ENCODE data around the gene CALCOCO1. TPM values are rescaled to one million over a fixed set of nuclear protein-coding genes. Genes with fewer than 3 reads are reported as not detected.
A peak's percentile ranks its signal among the peaks of the same experiment; 100 is the strongest.

The CALCOCO1 gene
- total and polyA plus RNA-seq, 2 of the 8 experiments (the other 6 are each of a cell fraction or from before 2014, with no cell fraction given), result 20.3 to 39.3 TPM

DNA sequence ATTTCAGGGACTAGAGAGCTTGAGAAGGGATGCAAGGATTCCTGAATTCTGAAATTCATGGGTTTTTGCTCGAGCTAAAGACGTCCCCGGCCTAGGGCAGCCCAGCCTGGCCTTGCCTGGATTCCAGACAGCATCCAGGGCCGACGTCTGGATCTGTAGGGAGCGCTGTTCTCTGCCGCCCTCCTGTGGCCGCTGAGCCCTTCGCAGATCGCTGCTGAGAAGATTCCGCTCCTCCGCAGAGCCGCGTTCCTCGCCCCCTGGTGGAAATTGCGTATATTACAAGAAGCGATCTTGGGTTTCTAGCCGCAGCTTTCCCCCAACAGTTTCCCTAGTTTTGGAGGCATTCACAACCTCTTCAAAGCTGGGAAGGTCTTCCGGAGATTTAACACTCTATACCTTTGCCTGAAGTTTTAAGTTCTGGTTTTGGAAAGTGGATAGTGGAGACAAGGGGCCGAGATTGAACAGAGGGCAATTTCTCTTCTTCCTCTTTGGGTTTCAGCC, 19.4 kb upstream of the CALCOCO1 start:
- Histone ChIP-seq H2BK15ac (ENCODE audit: low read length) (no peak overlapping the region), H3K18ac (ENCODE audit: extremely low read depth, low read length) (no peak overlapping the region), H3K9ac (replicated peaks in 1 of 4; ENCODE audit: extremely low read depth in 1 of 4, low read depth in 3 of 4, low read length in 3 of 4) (no peak overlapping the region), H3K79me1 (ENCODE audit: low read depth, low read length) (no peaks in the 10 kb centered on the region), H3K9me3 (ENCODE audit: insufficient read depth in 2 of 2, low read depth in 1 of 2, low read length in 1 of 2) (no peaks in the 10 kb centered on the region), H2BK12ac (ENCODE audit: low read depth, low read length) (no peak overlapping the region), H4K20me1 (replicated peaks in 1 of 2; ENCODE audit: control insufficient read depth in 1 of 2, insufficient read depth in 2 of 2, low read length in 2 of 2) (peaks cover 0 to 3% of the 10 kb centered on the region in 2 experiments), H3K36me3 (ENCODE audit: control insufficient read depth in 2 of 4, insufficient read depth in 4 of 4, low read length in 3 of 4) (no peaks in the 10 kb centered on the region), H4K5ac (ENCODE audit: insufficient read length, low read depth, low read length) (no peak overlapping the region), H3K27me3 (replicated peaks in 1 of 4; ENCODE audit: control insufficient read depth in 3 of 4, extremely low read depth in 1 of 4, insufficient read depth in 3 of 4, low read length in 3 of 4) (peaks cover 43 to 77% (median 57%) of the 10 kb centered on the region in 4 experiments), H2BK5ac (ENCODE audit: low read depth, low read length) (no peak overlapping the region), H3K79me2 (ENCODE audit: control insufficient read depth in 1 of 2, insufficient read depth in 2 of 2, low read length in 2 of 2) (no peaks in the 10 kb centered on the region), H2AFZ (ENCODE audit: low read length) (peak overlapping the region; percentile 91), H3K4me3 (ENCODE audit: extremely low read depth in 1 of 4, insufficient read depth in 2 of 4, low read depth in 3 of 4, low read length in 4 of 4) (no peak overlapping the region), H2BK120ac (replicated peaks; ENCODE audit: low read depth, low read length) (no peak overlapping the region), H4K8ac (ENCODE audit: extremely low read depth, insufficient read depth, low read length) (no peak overlapping the region), H2BK20ac (ENCODE audit: low read length) (no peak overlapping the region), H3K23me2 (ENCODE audit: low read depth, low read length) (peaks cover 6% of the 10 kb centered on the region; the same call in 1 of the 2 replicates), H3K56ac (replicated peaks; ENCODE audit: insufficient read length, low read depth, low read length) (no peak overlapping the region), H3K4me2 (ENCODE audit: insufficient read depth in 1 of 2, low read depth in 2 of 2, low read length in 2 of 2) (no peak overlapping the region), H3K23ac (ENCODE audit: insufficient read length) (no peak overlapping the region), H2AK5ac (ENCODE audit: low read depth, low read length) (no peak overlapping the region), H3K4me1 (replicated peaks in 1 of 4; ENCODE audit: control insufficient read depth in 3 of 4, insufficient read depth in 4 of 4, low read length in 3 of 4) (peaks cover 0 to 24% (median 6%) of the 10 kb centered on the region in 4 experiments; a peak in 5 of 7 replicates), H3K27ac (ENCODE audit: low read depth, low read length) (no peak overlapping the region), H3K4ac (replicated peaks; ENCODE audit: insufficient read length, low read depth, low read length) (no peak overlapping the region), H4K91ac (replicated peaks; ENCODE audit: insufficient read length, low read length) (no peak overlapping the region), H3K14ac (ENCODE audit: insufficient read length) (no peak overlapping the region)
- peak; percentile 77 to 96 for DNase-seq (ENCODE audit: low read depth in 1 of 2, low spot score in 2 of 2)
- 8% methylated on average over 20 of the region's 20 CpGs; no CpG with 5 or more reads in 1 of the 2 experiments for WGBS, 2 experiments (ENCODE audit: extremely low coverage in 1 of 2, insufficient coverage in 1 of 2, insufficient read length in 1 of 2, insufficient replicate concordance in 2 of 2, low coverage in 1 of 2, low lambda C conversion rate in 2 of 2, missing lambda C conversion rate in 1 of 2)
- ChIA-PET CTCF (ENCODE audit: partially characterized antibody) (interaction anchor here (0.6 to 21.0 kb wide), 53 partner anchors 9 to 461 kb away, joined by 3 to 531 read pairs (median 4); partner anchors contain the start of genes ATP5MC2, CALCOCO1 and HOXC6), POLR2A (ENCODE audit: partially characterized antibody) (interaction anchor here (0.5 to 1.5 kb wide), 11 partner anchors 11 to 265 kb away, joined by 3 to 5 read pairs (median 3); partner anchors contain the start of genes ATP5MC2 and HOXC8)
- peak; percentile 57 for FAIRE-seq
- TF ChIP-seq YY1 (IDR thresholded peaks at IDR 0.05; ENCODE audit: low read depth, low read length), result peak; percentile 71; the same call in 1 of the 2 replicates
- TF ChIP-seq FOSL1 (IDR thresholded peaks at IDR 0.05; ENCODE audit: insufficient read depth, low read depth, low read length), result no peak
- TF ChIP-seq, protein P1, sequence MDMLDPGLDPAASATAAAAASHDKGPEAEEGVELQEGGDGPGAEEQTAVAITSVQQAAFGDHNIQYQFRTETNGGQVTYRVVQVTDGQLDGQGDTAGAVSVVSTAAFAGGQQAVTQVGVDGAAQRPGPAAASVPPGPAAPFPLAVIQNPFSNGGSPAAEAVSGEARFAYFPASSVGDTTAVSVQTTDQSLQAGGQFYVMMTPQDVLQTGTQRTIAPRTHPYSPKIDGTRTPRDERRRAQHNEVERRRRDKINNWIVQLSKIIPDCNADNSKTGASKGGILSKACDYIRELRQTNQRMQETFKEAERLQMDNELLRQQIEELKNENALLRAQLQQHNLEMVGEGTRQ (IDR thresholded peaks at IDR 0.05; ENCODE audit: low read length), result no peak; the same call in 1 of the 2 replicates
- TF ChIP-seq, protein P2, sequence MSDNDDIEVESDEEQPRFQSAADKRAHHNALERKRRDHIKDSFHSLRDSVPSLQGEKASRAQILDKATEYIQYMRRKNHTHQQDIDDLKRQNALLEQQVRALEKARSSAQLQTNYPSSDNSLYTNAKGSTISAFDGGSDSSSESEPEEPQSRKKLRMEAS (IDR thresholded peaks at IDR 0.05), result 0 out of 2 replicates have a peak, but pooled peaks have one; percentile 10
- peak; percentile 62 for TF ChIP-seq CHD2 (IDR thresholded peaks at IDR 0.05; ENCODE audit: low read length)
- TF ChIP-seq E2F6 (IDR thresholded peaks at IDR 0.05), result no peak
- no peak for TF ChIP-seq POU5F1 (IDR thresholded peaks at IDR 0.05; ENCODE audit: low read depth, low read length)
- no peak for TF ChIP-seq BACH1 (IDR thresholded peaks at IDR 0.05; ENCODE audit: low read length)
- TF ChIP-seq SP4 (IDR thresholded peaks at IDR 0.05; ENCODE audit: low read length), result peak; percentile 81; the same call in 1 of the 2 replicates
- peak; percentile 45; the same call in 1 of the 2 replicates for TF ChIP-seq CREB1 (IDR thresholded peaks at IDR 0.05)
- TF ChIP-seq EP300 (IDR thresholded peaks at IDR 0.05; ENCODE audit: borderline replicate concordance in 1 of 2, low read depth in 2 of 2, low read length in 2 of 2), result peak in 1 of 2 experiments; percentile 50; a peak in 1 of 3 replicates
